K562 (cell line): ENCODE measurements around the gene FKBP7. TPM values are rescaled to one million over a fixed set of nuclear protein-coding genes. Genes with fewer than 3 reads are reported as not detected.

ENCODE experiments used
- CREB3L1 ChIP-seq: fragments of 450-650 bp; IDR thresholded peaks from 2 replicates; pipeline ENCODE4 v1.6.1; 2014; ENCODE audit warnings: low read depth, mild to moderate bottlenecking, moderate library complexity, borderline replicate concordance
- FOXA3 ChIP-seq, 2 experiments: fragments of 450-650 bp in 1 of 2; sonication (generic) in 1 of 2; formaldehyde crosslinking; IDR thresholded peaks in 1 of 2; conservative IDR thresholded peaks in 1 of 2; 2 replicates each; pipeline versions ENCODE4 v1.4.0 to v1.8.0; 2020 to 2022; ENCODE audit warnings: mild to moderate bottlenecking in 2 of 2, missing genetic modification reagents in 1 of 2
- KAT2B ChIP-seq: IDR thresholded peaks from one replicate; pipeline ENCODE4 v1.6.1; 2012; ENCODE audit warnings: low read depth, mild to moderate bottlenecking, control low read depth, inconsistent platforms, low read length, moderate library complexity
- KDM2B ChIP-seq: fragments of 250-450 bp; sonication (Bioruptor Pico); IDR thresholded peaks from 2 replicates; pipeline ENCODE4 v1.8.0; 2021; ENCODE audit warnings: mild to moderate bottlenecking, moderate library complexity
- MTA3 ChIP-seq: fragments of 450-650 bp; formaldehyde crosslinking; IDR thresholded peaks from 2 replicates; pipeline ENCODE4 v1.6.1; 2017; ENCODE audit warnings: mild to moderate bottlenecking, borderline replicate concordance
- MXI1 ChIP-seq: IDR thresholded peaks from 2 replicates; pipeline ENCODE4 v1.6.1; 2011; ENCODE audit warnings: low read depth, mild to moderate bottlenecking, improper control_type of control experiment, low read length
- MYNN ChIP-seq, 2 experiments: sonication (generic); formaldehyde crosslinking in 1 of 2; IDR thresholded peaks; 2 replicates each; pipeline versions ENCODE4 v1.5.0 to v1.6.1; 2016 to 2020; ENCODE audit warnings: antibody characterized with exemption in 1 of 2, missing genetic modification reagents in 1 of 2
- NFIC ChIP-seq: fragments of 450-650 bp; IDR thresholded peaks from 2 replicates; pipeline ENCODE4 v1.6.1; 2017; ENCODE audit warnings: mild to moderate bottlenecking, inconsistent platforms
- NR2C1 ChIP-seq, 2 experiments: fragments of 450-650 bp; IDR thresholded peaks; 2 replicates each; pipeline ENCODE4 v1.6.1; 2017; ENCODE audit warnings: mild to moderate bottlenecking in 2 of 2, antibody characterized with exemption in 1 of 2, inconsistent platforms in 1 of 2, missing compliant biosample characterization in 1 of 2, missing genetic modification characterization in 1 of 2
- NRF1 ChIP-seq, 2 experiments: fragments of 450-650 bp; IDR thresholded peaks in 1 of 2; conservative IDR thresholded peaks in 1 of 2; 2 replicates each; pipeline ENCODE4 v1.6.1; 2014; ENCODE audit warnings: mild to moderate bottlenecking in 2 of 2
- POLR2H ChIP-seq: IDR thresholded peaks from 2 replicates; pipeline ENCODE4 v1.6.1; 2016; ENCODE audit warnings: missing genetic modification characterization, low read depth, mild to moderate bottlenecking, control low read depth, missing compliant biosample characterization, moderate library complexity
- RBFOX2 ChIP-seq: fragments of 200-400 bp; formaldehyde crosslinking; IDR thresholded peaks from 2 replicates; pipeline ENCODE4 v1.6.1; 2017; ENCODE audit warnings: low read depth, mild to moderate bottlenecking, low read length, moderate library complexity
- SRF ChIP-seq, 2 experiments: fragments of 250-450, 450-650 bp in 1 of 2; sonication (Bioruptor Pico) in 1 of 2; sonication (generic) in 1 of 2; formaldehyde crosslinking; IDR thresholded peaks; 2 replicates each; pipeline versions ENCODE4 v1.5.0 to v1.5.1; 2020 to 2022; ENCODE audit warnings: mild to moderate bottlenecking in 1 of 2, missing genetic modification reagents in 1 of 2
- polyA plus RNA-seq, 8 experiments: library from polyadenylated mRNA; depleted of rRNA in 4 of 8; stranded (reverse) in 5 of 8; unstranded in 3 of 8; fragments of >200 nt; fragmentation: Nextera tagmentation in 2 of 8; fragmentation: Illumina TruSeq in 1 of 8; extraction: Ambion mirVana in 2 of 8; extraction: Trizol in 1 of 8; gene quantifications; 2 replicates each; pipeline versions ENCODE4 v1.2.1 to v1.2.3, GENCODE V29; 2011 to 2014; ENCODE audit warnings: inconsistent platforms in 1 of 8, missing spikeins in 1 of 8
- total RNA-seq, 7 experiments: library from RNA; depleted of rRNA in 6 of 7; stranded (reverse); fragments of >200 nt in 6 of 7; fragmentation: Illumina TruSeq in 2 of 7; extraction: Trizol in 2 of 7; gene quantifications; 2 replicates each; pipeline versions ENCODE4 v1.2.1 to v1.2.3, GENCODE V29; 2011 to 2021; ENCODE audit warnings: low replicate concordance in 1 of 7
- TF ChIP-seq, protein P1 (sequence below): sonication (generic); formaldehyde crosslinking; IDR thresholded peaks from 2 replicates; pipeline ENCODE4 v1.8.1; 2023; ENCODE audit warnings: mild to moderate bottlenecking, missing genetic modification reagents, moderate library complexity

FKBP7 gene
- total and polyA plus RNA-seq, 9 of the 15 experiments (the other 6 are each of a cell fraction or from before 2014, with no cell fraction given), result 6.1 to 23.2 (median 19.0) TPM

DNA sequence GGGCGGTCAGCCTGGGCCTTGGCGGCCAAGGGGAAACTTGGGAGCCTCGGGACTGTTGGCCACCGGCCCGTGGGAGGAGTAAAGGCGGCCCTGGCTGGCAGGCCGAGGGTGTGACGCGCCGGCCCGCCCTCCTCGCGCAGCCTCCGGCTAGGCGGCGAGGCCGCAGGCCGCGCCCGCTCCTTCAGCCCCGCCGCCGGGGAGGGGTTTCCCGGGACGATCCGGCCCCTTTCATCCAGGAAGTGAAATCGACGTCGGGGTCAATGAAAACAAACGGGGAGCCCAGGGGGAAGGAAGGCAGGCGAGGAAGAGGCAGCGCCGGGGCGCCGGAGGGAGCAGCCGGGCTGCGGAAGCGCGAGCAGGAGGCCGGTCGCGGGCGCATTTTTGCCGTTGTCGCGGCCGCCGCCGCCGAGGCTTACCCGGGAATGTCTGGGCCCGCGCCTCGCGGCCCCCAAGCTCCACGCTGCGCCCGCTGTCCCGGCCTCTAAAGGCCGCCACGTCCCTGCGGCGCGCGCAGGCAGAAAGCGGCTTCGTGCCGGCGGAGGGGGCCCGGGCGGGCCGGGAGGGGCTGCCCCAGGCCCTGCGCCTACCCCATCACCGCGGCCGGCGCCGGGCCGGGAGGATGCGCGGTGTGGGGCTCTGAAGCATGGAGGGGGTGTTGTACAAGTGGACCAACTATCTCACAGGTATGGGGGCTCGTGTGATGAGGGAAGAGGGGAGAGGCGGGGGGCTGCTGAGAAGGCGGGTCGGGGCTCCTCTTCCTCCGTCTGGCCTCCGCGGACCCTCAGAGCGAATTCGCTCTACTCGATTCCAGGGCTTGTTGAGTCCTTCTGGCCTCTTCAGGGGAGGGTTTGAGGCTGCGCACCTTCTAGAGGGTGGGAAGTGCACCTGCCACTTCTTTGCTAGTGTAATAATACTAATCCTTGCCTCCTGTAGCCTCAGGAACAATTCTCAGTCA lies 2.1 kb upstream of the FKBP7 start, which contains the start of gene PLEKHA3 (continued):
- peak; percentile 58 for TF ChIP-seq POLR2H (tag)
- TF ChIP-seq, protein P1, sequence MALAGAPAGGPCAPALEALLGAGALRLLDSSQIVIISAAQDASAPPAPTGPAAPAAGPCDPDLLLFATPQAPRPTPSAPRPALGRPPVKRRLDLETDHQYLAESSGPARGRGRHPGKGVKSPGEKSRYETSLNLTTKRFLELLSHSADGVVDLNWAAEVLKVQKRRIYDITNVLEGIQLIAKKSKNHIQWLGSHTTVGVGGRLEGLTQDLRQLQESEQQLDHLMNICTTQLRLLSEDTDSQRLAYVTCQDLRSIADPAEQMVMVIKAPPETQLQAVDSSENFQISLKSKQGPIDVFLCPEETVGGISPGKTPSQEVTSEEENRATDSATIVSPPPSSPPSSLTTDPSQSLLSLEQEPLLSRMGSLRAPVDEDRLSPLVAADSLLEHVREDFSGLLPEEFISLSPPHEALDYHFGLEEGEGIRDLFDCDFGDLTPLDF (CRISPR knock-in tag), result peak; percentile 69; the same call in 1 of the 2 replicates
- peak; percentile 94 for TF ChIP-seq RBFOX2
- TF ChIP-seq KDM2B (CRISPR knock-in tag), result 0 out of 2 replicates have a peak, but pooled peaks have one; percentile 4
- TF ChIP-seq MYNN (IDR thresholded peaks at IDR 0.05), result 0 out of 2 replicates have a peak, but pooled peaks have one; percentile 36
- TF ChIP-seq MYNN (CRISPR knock-in tag; IDR thresholded peaks at IDR 0.05), result no peak
- 0 out of 4 replicates have a peak, but pooled peaks of 1 of the 2 experiments have one; percentile 48 for TF ChIP-seq FOXA3 (CRISPR knock-in tag; conservative IDR thresholded peaks at IDR 0.05 in 1 of 2, IDR thresholded peaks at IDR 0.05 in 1 of 2)
- TF ChIP-seq KAT2B, result no peak
- TF ChIP-seq NFIC, result peak; percentile 84
- peak; percentile 85 for TF ChIP-seq CREB3L1
- TF ChIP-seq SRF (CRISPR knock-in tag; IDR thresholded peaks at IDR 0.05), result peak in 1 of 2 experiments; percentile 24; a peak in 1 of 4 replicates
- peak; percentile 82 for TF ChIP-seq NR2C1 (IDR thresholded peaks at IDR 0.05)
- peak; percentile 89 for TF ChIP-seq NR2C1 (tag; IDR thresholded peaks at IDR 0.05)
- TF ChIP-seq MXI1, result 0 out of 2 replicates have a peak, but pooled peaks have one; percentile 9
- 0 out of 2 replicates have a peak, but pooled peaks have one; percentile 75 for TF ChIP-seq MTA3
- peak; percentile 94 for TF ChIP-seq NRF1 (conservative IDR thresholded peaks at IDR 0.05 in 1 of 2, IDR thresholded peaks at IDR 0.05 in 1 of 2)
- TF ChIP-seq, all 486 proteins: peak for 100
